H1 (cell line): ENCODE measurements around the gene SH3PXD2A. TPM values are rescaled to one million over a fixed set of nuclear protein-coding genes. Genes with fewer than 3 reads are reported as not detected.

Source experiments
- CTCF ChIA-PET: fragments of 300-600 bp; sonication (Branson Sonifier 250); formaldehyde crosslinking; loops from one replicate; lab custom pipeline; 2021; ENCODE audit not compliant: partially characterized antibody; lab: Charles Lee
- POLR2A ChIA-PET: fragments of 300-600 bp; sonication (Branson Sonifier 250); formaldehyde crosslinking; loops from one replicate; lab custom pipeline; 2021; ENCODE audit warnings: inconsistent platforms; ENCODE audit not compliant: partially characterized antibody; lab: Charles Lee
- DNase-seq, 2 experiments: peaks; one replicate each; pipeline versions ENCODE4 v3.0.0 to v3.0.0-alpha.2; 2010 to 2022; ENCODE audit warnings: low spot score in 2 of 2, low read depth in 1 of 2, mixed read lengths in 1 of 2
- FAIRE-seq: peaks from 2 replicates; lab custom pipeline; 2011; peaks lifted over from hg19 to GRCh38; lab: Jason Lieb, UNC
- H2AFZ ChIP-seq: 2 replicates; pipeline ENCODE4 v1.8.1; 2012; ENCODE audit warnings: low read length, inconsistent platforms
- H2AK5ac ChIP-seq: 2 replicates; pipeline ENCODE4 v1.6.1; 2013; ENCODE audit warnings: low read depth, low read length
- H2BK120ac ChIP-seq: replicated peaks from 2 replicates; pipeline ENCODE3; 2013; ENCODE audit warnings: low read depth, low read length, inconsistent platforms
- H2BK12ac ChIP-seq: 2 replicates; pipeline ENCODE4 v1.6.1; 2013; ENCODE audit warnings: low read depth, low read length
- H2BK15ac ChIP-seq: 2 replicates; pipeline ENCODE4 v1.6.1; 2013; ENCODE audit warnings: low read length
- H2BK20ac ChIP-seq: 2 replicates; pipeline ENCODE4 v1.6.1; 2013; ENCODE audit warnings: low read length
- H2BK5ac ChIP-seq: 2 replicates; pipeline ENCODE4 v1.6.1; 2013; ENCODE audit warnings: low read depth, low read length
- H3K14ac ChIP-seq: 2 replicates; pipeline ENCODE4 v1.6.1; 2013; ENCODE audit warnings: inconsistent platforms; ENCODE audit not compliant: insufficient read length
- H3K18ac ChIP-seq: 2 replicates; pipeline ENCODE4 v1.6.1; 2013; ENCODE audit warnings: low read length; ENCODE audit errors: extremely low read depth
- H3K23ac ChIP-seq: 2 replicates; pipeline ENCODE4 v1.6.1; 2013; ENCODE audit warnings: inconsistent platforms; ENCODE audit not compliant: insufficient read length
- H3K23me2 ChIP-seq: 2 replicates; pipeline ENCODE4 v1.6.1; 2013; ENCODE audit warnings: low read depth, low read length
- H3K27ac ChIP-seq: 2 replicates; pipeline ENCODE4 v1.6.1; 2011; ENCODE audit warnings: low read depth, low read length, inconsistent platforms
- H3K27me3 ChIP-seq, 4 experiments: replicated peaks in 1 of 4; 1 replicate in 1 of 4; 2 replicates in 3 of 4; pipeline versions ENCODE4 v1.6.1 to v1.8.1; 2011 to 2013; ENCODE audit warnings: low read length in 3 of 4, mild to moderate bottlenecking in 3 of 4, inconsistent platforms in 2 of 4, mixed read lengths in 2 of 4, moderate library complexity in 1 of 4; ENCODE audit not compliant: control insufficient read depth in 3 of 4, insufficient read depth in 3 of 4; ENCODE audit errors: extremely low read depth in 1 of 4
- H3K36me3 ChIP-seq, 4 experiments: 2 replicates each; pipeline versions ENCODE4 v1.6.1 to v1.8.1; 2011 to 2013; ENCODE audit warnings: mild to moderate bottlenecking in 4 of 4, low read length in 3 of 4, moderate library complexity in 2 of 4, control low read depth in 1 of 4, inconsistent platforms in 1 of 4; ENCODE audit not compliant: insufficient read depth in 4 of 4, control insufficient read depth in 2 of 4
- H3K4ac ChIP-seq: replicated peaks from 2 replicates; pipeline ENCODE3; 2013; ENCODE audit warnings: low read length, low read depth, mixed read lengths, inconsistent platforms; ENCODE audit not compliant: insufficient read length
- H3K4me1 ChIP-seq, 4 experiments: replicated peaks in 1 of 4; 1 replicate in 1 of 4; 2 replicates in 3 of 4; pipeline versions ENCODE4 v1.6.1 to v1.8.1; 2011 to 2013; ENCODE audit warnings: low read length in 3 of 4, inconsistent platforms in 2 of 4, mixed read lengths in 1 of 4; ENCODE audit not compliant: insufficient read depth in 4 of 4, control insufficient read depth in 3 of 4
- H3K4me2 ChIP-seq, 2 experiments: 2 replicates each; pipeline versions ENCODE4 v1.6.1 to v1.8.1; 2011 to 2013; ENCODE audit warnings: low read depth in 2 of 2, low read length in 2 of 2, control low read depth in 1 of 2, inconsistent platforms in 1 of 2, mild to moderate bottlenecking in 1 of 2; ENCODE audit not compliant: insufficient read depth in 1 of 2
- H3K4me3 ChIP-seq, 4 experiments: fragments of 200-600, 300-600 bp in 1 of 4; sonication (generic), shearing (Covaris generic), sonication (Bioruptor Twin) in 1 of 4; 2 replicates each; pipeline versions ENCODE4 v1.5.1 to v1.8.1; 2011 to 2016; ENCODE audit warnings: low read length in 4 of 4, low read depth in 3 of 4, control low read depth in 2 of 4, inconsistent platforms in 2 of 4, mild to moderate bottlenecking in 2 of 4, mixed read lengths in 1 of 4, moderate library complexity in 1 of 4; ENCODE audit not compliant: insufficient read depth in 2 of 4; ENCODE audit errors: extremely low read depth in 1 of 4
- H3K56ac ChIP-seq: replicated peaks from 2 replicates; pipeline ENCODE3; 2013; ENCODE audit warnings: low read depth, mild to moderate bottlenecking, mixed read lengths, low read length, inconsistent platforms; ENCODE audit not compliant: insufficient read length
- H3K79me1 ChIP-seq: 2 replicates; pipeline ENCODE4 v1.6.1; 2013; ENCODE audit warnings: low read depth, low read length, control low read depth
- H3K79me2 ChIP-seq, 2 experiments: 2 replicates each; pipeline versions ENCODE4 v1.6.1 to v1.8.1; 2012 to 2013; ENCODE audit warnings: low read length in 2 of 2, mild to moderate bottlenecking in 2 of 2, inconsistent platforms in 1 of 2; ENCODE audit not compliant: insufficient read depth in 2 of 2, control insufficient read depth in 1 of 2
- H3K9ac ChIP-seq, 4 experiments: replicated peaks in 1 of 4; 1 replicate in 1 of 4; 2 replicates in 3 of 4; pipeline versions ENCODE4 v1.6.1 to v1.8.1; 2011 to 2013; ENCODE audit warnings: low read depth in 3 of 4, low read length in 3 of 4, control low read depth in 2 of 4, mild to moderate bottlenecking in 2 of 4, moderate library complexity in 2 of 4, inconsistent platforms in 1 of 4; ENCODE audit errors: extremely low read depth in 1 of 4
- H3K9me3 ChIP-seq, 2 experiments: 2 replicates each; pipeline versions ENCODE4 v1.6.1 to v1.8.1; 2012 to 2013; ENCODE audit warnings: mild to moderate bottlenecking in 2 of 2, moderate library complexity in 2 of 2, control low read depth in 1 of 2, inconsistent platforms in 1 of 2, low read depth in 1 of 2, low read length in 1 of 2, mixed read lengths in 1 of 2; ENCODE audit not compliant: insufficient read depth in 2 of 2
- H4K20me1 ChIP-seq, 2 experiments: replicated peaks in 1 of 2; 2 replicates each; pipeline versions ENCODE3 to v1.8.1; 2011 to 2013; ENCODE audit warnings: inconsistent platforms in 2 of 2, low read length in 2 of 2, mild to moderate bottlenecking in 1 of 2; ENCODE audit not compliant: insufficient read depth in 2 of 2, control insufficient read depth in 1 of 2
- H4K5ac ChIP-seq: 2 replicates; pipeline ENCODE4 v1.6.1; 2013; ENCODE audit warnings: low read length, low read depth, mixed read lengths, inconsistent platforms; ENCODE audit not compliant: insufficient read length
- H4K8ac ChIP-seq: 2 replicates; pipeline ENCODE4 v1.8.0; 2013; ENCODE audit warnings: mild to moderate bottlenecking, moderate library complexity, low read length, inconsistent platforms; ENCODE audit not compliant: insufficient read depth; ENCODE audit errors: extremely low read depth
- H4K91ac ChIP-seq: replicated peaks from 2 replicates; pipeline ENCODE3; 2013; ENCODE audit warnings: low read length, mixed read lengths, inconsistent platforms; ENCODE audit not compliant: insufficient read length
- JUN ChIP-seq: IDR thresholded peaks from 2 replicates; pipeline ENCODE4 v1.6.1; 2011; ENCODE audit warnings: low read depth, mild to moderate bottlenecking, improper control_type of control experiment, low read length
- KDM5A ChIP-seq: fragments of 200-600 bp; IDR thresholded peaks from 2 replicates; pipeline ENCODE4 v1.7.1; 2012; ENCODE audit warnings: mild to moderate bottlenecking, low read length, inconsistent platforms, mixed read lengths
- PHF8 ChIP-seq: fragments of 200-600 bp; sonication (generic); conservative IDR thresholded peaks from 2 replicates; pipeline ENCODE4 v1.7.1; 2012; ENCODE audit warnings: low read depth, mild to moderate bottlenecking, inconsistent platforms, low read length, moderate library complexity
- POLR2A ChIP-seq, 2 experiments: IDR thresholded peaks; 1 replicate in 1 of 2; 2 replicates in 1 of 2; pipeline ENCODE4 v1.6.1; 2011; ENCODE audit warnings: low read depth in 2 of 2, low read length in 2 of 2, mild to moderate bottlenecking in 2 of 2; ENCODE audit errors: control extremely low read depth in 1 of 2
- RAD21 ChIP-seq, 2 experiments: IDR thresholded peaks in 1 of 2; conservative IDR thresholded peaks in 1 of 2; 2 replicates each; pipeline ENCODE4 v1.6.1; 2011; ENCODE audit warnings: low read depth in 2 of 2, low read length in 2 of 2, improper control_type of control experiment in 1 of 2, inconsistent platforms in 1 of 2, mild to moderate bottlenecking in 1 of 2, moderate library complexity in 1 of 2
- SP2 ChIP-seq: IDR thresholded peaks from 2 replicates; pipeline ENCODE4 v1.6.1; 2012; ENCODE audit warnings: mild to moderate bottlenecking, low read length, inconsistent platforms
- TEAD4 ChIP-seq: IDR thresholded peaks from 2 replicates; pipeline ENCODE4 v1.6.1; 2012; ENCODE audit warnings: low read depth, low read length, inconsistent platforms, mixed read lengths
- ZNF274 ChIP-seq: IDR thresholded peaks from 2 replicates; pipeline ENCODE4 v1.7.0; 2012; ENCODE audit warnings: low read length, borderline replicate concordance; ENCODE audit errors: extremely low read depth
- WGBS, 2 experiments: shearing (Covaris generic) in 1 of 2; methylation state at CpG; one replicate each; pipeline versions ENCODE4 v1.1.6 to v1.1.7; 2013 to 2015; ENCODE audit warnings: low lambda C conversion rate in 2 of 2, mixed read lengths in 2 of 2, inconsistent platforms in 1 of 2, low coverage in 1 of 2, missing lambda C conversion rate in 1 of 2; ENCODE audit not compliant: insufficient replicate concordance in 2 of 2, insufficient coverage in 1 of 2, insufficient read length in 1 of 2; ENCODE audit errors: extremely low coverage in 1 of 2, missing lambda C conversion rate in 1 of 2; 5-methylcytosine and 5-hydroxymethylcytosine counted together
- polyA plus RNA-seq, 7 experiments: library from polyadenylated mRNA; depleted of rRNA in 3 of 7; stranded (reverse) in 5 of 7; unstranded in 2 of 7; fragments of >200 nt in 5 of 7; fragments of 200-250 nt in 2 of 7; gene quantifications; 1 replicate in 5 of 7; 2 replicates in 1 of 7; 4 replicates in 1 of 7; pipeline versions ENCODE4 v1.2.1 to v1.2.3, GENCODE V29; 2011 to 2013; ENCODE audit warnings: missing spikeins in 2 of 7, mixed read lengths in 2 of 7
- total RNA-seq: library from RNA; stranded (reverse); fragmentation: NEBNext Ultra II Directional; extraction: Animal tissue kit (Norgen Biotek cat#: 25700); gene quantifications from 2 replicates; pipeline ENCODE4 v1.2.1, GENCODE V29; 2021

Gene SH3PXD2A
- total and polyA plus RNA-seq, 2 of the 8 experiments (the other 6 are each of a cell fraction or from before 2014, with no cell fraction given) = 5.4 to 16.3 TPM

DNA sequence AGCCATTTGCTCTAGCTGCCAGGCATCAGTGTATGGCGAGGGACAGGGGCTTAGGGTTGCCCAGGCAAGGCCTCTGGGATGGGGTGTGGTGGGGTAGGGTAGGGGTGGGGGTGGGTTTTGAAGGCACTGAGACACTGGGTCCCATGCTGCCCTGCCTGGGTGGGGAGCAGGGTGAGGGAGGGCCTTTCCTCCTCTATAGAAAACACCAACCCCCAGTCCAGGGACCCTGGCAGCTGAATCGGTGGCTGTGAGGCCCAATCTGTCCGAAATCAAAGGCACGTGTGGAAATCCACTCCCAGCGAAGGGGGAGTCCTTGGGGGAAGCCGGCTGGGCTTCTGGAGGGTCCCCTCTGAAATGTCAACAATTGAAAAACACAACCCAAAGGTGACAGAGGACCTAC lies 255.5 kb downstream of the SH3PXD2A start:
- no peak overlapping the region for H3K4me2 ChIP-seq
- H3K27ac ChIP-seq = no peak overlapping the region
- no peaks in the 10 kb centered on the region; the same call in 1 of the 2 replicates for H3K23me2 ChIP-seq
- no peaks in the 10 kb centered on the region for H3K79me2 ChIP-seq
- H4K5ac ChIP-seq = no peak overlapping the region
- H3K79me1 ChIP-seq = no peaks in the 10 kb centered on the region
- 64% methylated on average over 1 of the region's 6 CpGs; no CpG with 5 or more reads in 1 of the 2 experiments for WGBS, 2 experiments
- TF ChIP-seq JUN (no peak), SP2 (no peak), PHF8 (no peak), ZNF274 (no peak), TEAD4 (no peak), RAD21 (IDR thresholded peaks at IDR 0.05 in 1 of 2, conservative IDR thresholded peaks at IDR 0.05 in 1 of 2; ENCODE audit: low read depth in 2 of 2, low read length in 2 of 2) (no peak), KDM5A (no peak), POLR2A (IDR thresholded peaks at IDR 0.05; ENCODE audit: control extremely low read depth in 1 of 2, low read depth in 2 of 2, low read length in 2 of 2) (no peak)
- H3K56ac ChIP-seq = no peak overlapping the region
- no peak overlapping the region for H3K4ac ChIP-seq
- no peak overlapping the region for H3K14ac ChIP-seq
- H2BK20ac ChIP-seq = no peak overlapping the region
- no peak overlapping the region for H4K91ac ChIP-seq
- no peak overlapping the region for H2BK15ac ChIP-seq
- no peaks in the 10 kb centered on the region for H3K9me3 ChIP-seq
- no peak for DNase-seq
- H3K18ac ChIP-seq = no peak overlapping the region
- ChIA-PET CTCF (interaction anchor here (0.8 to 19.1 kb wide), 20 partner anchors 10 to 308 kb away, joined by 3 to 448 read pairs (median 7); no protein-coding TSS in a partner anchor), POLR2A (interaction anchor here (1.5 to 1.7 kb wide), 2 partner anchors 10 to 72 kb away, joined by 3 to 4 read pairs; no protein-coding TSS in a partner anchor)
- H3K9ac ChIP-seq = no peak overlapping the region
- H3K36me3 ChIP-seq = no peaks in the 10 kb centered on the region
- no peak overlapping the region for H2AFZ ChIP-seq
- H2BK12ac ChIP-seq = no peak overlapping the region
- H4K8ac ChIP-seq = no peak overlapping the region
- peaks cover 0 to 4% (median 1%) of the 10 kb centered on the region in 4 experiments; a peak in 3 of 7 replicates for H3K4me1 ChIP-seq
- no peak overlapping the region for H3K4me3 ChIP-seq
- H2AK5ac ChIP-seq = no peak overlapping the region
- no peak overlapping the region for H2BK5ac ChIP-seq
- H3K23ac ChIP-seq = no peak overlapping the region
- H2BK120ac ChIP-seq = no peak overlapping the region
- peaks cover 0 to 3% of the 10 kb centered on the region in 2 experiments for H4K20me1 ChIP-seq
- no peak for FAIRE-seq
- H3K27me3 ChIP-seq = no peaks in the 10 kb centered on the region; a peak in 2 of 7 replicates
